Chondrocyte (in vitro differentiated cells): ENCODE measurements around the gene PREP. TPM values are rescaled to one million over a fixed set of nuclear protein-coding genes. Genes with fewer than 3 reads are reported as not detected.
"Not testable (repeated sequence)": the region's sequence is repeated elsewhere in the genome, so short reads cannot be mapped to it uniquely, and the experiment has no call there.

Experiments used
- DNase-seq: peaks from one replicate; pipeline ENCODE4 v3.0.0; 2021; ENCODE audit warnings: mixed read lengths, low spot score
- H3K27ac Mint-ChIP-seq: one replicate; pipeline ENCODE4 v1.8.0; 2021; ENCODE audit warnings: mild to moderate bottlenecking, moderate library complexity, mixed read lengths; ENCODE audit not compliant: unreplicated experiment
- H3K27me3 Mint-ChIP-seq: 2 replicates; pipeline ENCODE4 v1.8.0; 2021; ENCODE audit warnings: low read depth, mixed read lengths
- H3K36me3 Mint-ChIP-seq: 2 replicates; pipeline ENCODE4 v1.8.0; 2021; ENCODE audit warnings: low read depth, mixed read lengths
- H3K4me1 Mint-ChIP-seq: 2 replicates; pipeline ENCODE4 v1.8.0; 2021; ENCODE audit warnings: low read depth, mild to moderate bottlenecking, mixed read lengths
- H3K4me3 Mint-ChIP-seq: one replicate; pipeline ENCODE4 v1.8.0; 2021; ENCODE audit warnings: mild to moderate bottlenecking, moderate library complexity, mixed read lengths; ENCODE audit not compliant: unreplicated experiment
- H3K9me3 Mint-ChIP-seq: 2 replicates; pipeline ENCODE4 v1.8.0; 2021; ENCODE audit warnings: low read depth, mixed read lengths
- total RNA-seq: library from RNA; stranded (reverse); gene quantifications from 3 replicates; pipeline ENCODE4 v1.2.1, GENCODE V29; 2021
- TF ChIP-seq, protein P1 (sequence below): fragments of 200-600 bp; sonication (generic); IDR thresholded peaks from 2 replicates; pipeline ENCODE4 v1.5.0; 2021; ENCODE audit warnings: antibody characterized with exemption, mild to moderate bottlenecking, moderate library complexity

The PREP gene
- total RNA-seq, 1 donor from 2014 or later, result 32.9 TPM

DNA sequence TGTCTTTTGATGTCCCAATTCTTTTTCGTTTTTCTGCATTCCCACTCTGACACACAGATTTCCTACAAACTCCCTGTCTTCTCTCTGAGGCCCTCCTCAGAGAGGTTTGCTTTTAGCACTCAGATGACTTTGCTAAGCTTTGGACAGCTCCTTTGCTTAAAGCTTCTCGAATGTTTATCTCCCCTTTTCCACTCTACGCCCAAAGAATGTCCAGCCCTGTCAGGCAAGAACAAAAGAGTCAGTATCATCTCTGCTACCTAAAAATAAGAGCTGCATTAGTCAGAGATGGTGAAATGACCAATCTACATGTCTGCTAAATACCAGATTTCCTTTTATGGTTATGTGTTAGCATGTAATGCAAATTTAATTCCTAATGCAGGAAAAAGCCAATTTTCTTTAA lies 56.8 kb downstream of the PREP start:
- Mint-ChIP-seq H3K27ac (peak overlapping the region; percentile 67), H3K4me1 (peaks cover 5% of the 10 kb centered on the region), H3K4me3 (no peak overlapping the region), H3K36me3 (peaks cover 11% of the 10 kb centered on the region), H3K27me3 (no peaks in the 10 kb centered on the region), H3K9me3 (no peaks in the 10 kb centered on the region)
- TF ChIP-seq, protein P1, sequence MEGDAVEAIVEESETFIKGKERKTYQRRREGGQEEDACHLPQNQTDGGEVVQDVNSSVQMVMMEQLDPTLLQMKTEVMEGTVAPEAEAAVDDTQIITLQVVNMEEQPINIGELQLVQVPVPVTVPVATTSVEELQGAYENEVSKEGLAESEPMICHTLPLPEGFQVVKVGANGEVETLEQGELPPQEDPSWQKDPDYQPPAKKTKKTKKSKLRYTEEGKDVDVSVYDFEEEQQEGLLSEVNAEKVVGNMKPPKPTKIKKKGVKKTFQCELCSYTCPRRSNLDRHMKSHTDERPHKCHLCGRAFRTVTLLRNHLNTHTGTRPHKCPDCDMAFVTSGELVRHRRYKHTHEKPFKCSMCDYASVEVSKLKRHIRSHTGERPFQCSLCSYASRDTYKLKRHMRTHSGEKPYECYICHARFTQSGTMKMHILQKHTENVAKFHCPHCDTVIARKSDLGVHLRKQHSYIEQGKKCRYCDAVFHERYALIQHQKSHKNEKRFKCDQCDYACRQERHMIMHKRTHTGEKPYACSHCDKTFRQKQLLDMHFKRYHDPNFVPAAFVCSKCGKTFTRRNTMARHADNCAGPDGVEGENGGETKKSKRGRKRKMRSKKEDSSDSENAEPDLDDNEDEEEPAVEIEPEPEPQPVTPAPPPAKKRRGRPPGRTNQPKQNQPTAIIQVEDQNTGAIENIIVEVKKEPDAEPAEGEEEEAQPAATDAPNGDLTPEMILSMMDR, result peak; percentile 8
- no peak for DNase-seq

- H3K4me1 Mint-ChIP-seq, result peaks cover 6% of the 10 kb centered on the region
- H3K4me3 Mint-ChIP-seq, result no peak overlapping the region
- DNase-seq, result no peak
- no peaks in the 10 kb centered on the region for H3K9me3 Mint-ChIP-seq
- H3K36me3 Mint-ChIP-seq, result peaks cover 11% of the 10 kb centered on the region
- H3K27me3 Mint-ChIP-seq, result no peaks in the 10 kb centered on the region
- no peak overlapping the region for H3K27ac Mint-ChIP-seq
- TF ChIP-seq, protein P1, result no peak
Measured at GRCh38 chr6:105345506-105345905, 57.4 kb downstream of the PREP start.

DNA sequence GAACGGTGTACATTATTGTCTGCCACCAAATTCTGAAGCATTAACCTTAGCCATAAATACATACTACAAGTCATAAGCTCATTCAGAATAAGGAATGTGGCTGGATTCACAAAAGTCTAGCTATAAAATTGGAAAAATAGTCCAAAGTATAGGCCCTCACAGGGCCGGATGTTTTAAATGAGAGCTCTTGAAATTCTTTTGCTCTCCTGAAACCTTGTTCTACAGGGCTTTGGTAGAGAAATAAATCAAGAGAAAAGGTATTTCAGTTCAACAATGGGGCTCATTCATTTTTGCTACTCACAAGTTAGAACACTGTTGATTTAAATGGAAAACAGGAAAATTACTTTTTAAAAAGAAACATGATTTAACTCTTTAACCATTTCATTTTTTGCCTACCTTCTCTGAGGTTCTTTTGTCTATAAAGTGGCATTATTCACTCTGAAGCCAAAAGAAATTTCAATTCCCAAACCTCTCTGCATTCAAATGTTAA lies 58.0 kb downstream of the PREP start:
- H3K27me3 Mint-ChIP-seq, result no peaks in the 10 kb centered on the region
- no peak overlapping the region for H3K4me3 Mint-ChIP-seq
- H3K36me3 Mint-ChIP-seq, result peaks cover 11% of the 10 kb centered on the region
- no peaks in the 10 kb centered on the region for H3K9me3 Mint-ChIP-seq
- peaks cover 9% of the 10 kb centered on the region for H3K4me1 Mint-ChIP-seq
- DNase-seq, result no peak
- TF ChIP-seq, protein P1, result no peak
- H3K27ac Mint-ChIP-seq, result no peak overlapping the region

DNA sequence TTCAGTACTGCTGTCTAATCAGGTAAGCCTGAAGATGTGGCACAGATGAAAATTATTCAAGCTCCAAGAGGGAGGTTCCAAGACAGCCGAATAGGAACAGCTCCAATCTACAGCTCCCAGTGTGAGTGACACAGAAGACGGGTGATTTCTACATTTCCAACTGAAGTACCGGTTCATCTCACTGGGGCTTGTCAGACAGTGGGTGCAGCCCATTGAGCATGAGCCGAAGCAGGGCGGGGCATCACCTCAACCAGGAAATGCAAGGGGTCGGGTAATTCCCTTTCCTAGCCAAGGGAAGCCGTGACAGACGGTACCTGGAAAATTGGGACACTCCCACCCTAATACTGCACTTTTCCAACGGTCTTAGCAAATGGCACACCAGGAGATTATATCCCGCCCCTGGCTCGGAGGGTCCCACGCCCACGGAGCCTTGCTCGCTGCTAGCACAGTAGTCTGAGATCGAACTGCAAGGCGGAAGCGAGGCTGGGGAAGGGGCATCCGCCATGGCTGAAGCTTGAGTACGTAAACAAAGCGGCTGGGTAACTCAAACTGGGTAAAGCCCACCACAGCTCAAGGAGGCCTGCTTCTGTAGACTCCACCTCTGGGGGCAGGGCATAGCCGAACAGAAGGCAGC lies 64.4 kb downstream of the PREP start:
- not testable (repeated sequence) for H3K27me3 Mint-ChIP-seq, H3K27ac Mint-ChIP-seq, H3K4me3 Mint-ChIP-seq

GRCh38 chr6:105336986-105337385 lies 65.9 kb downstream of the PREP start:
- Mint-ChIP-seq H3K27me3 (no peaks in the 10 kb centered on the region), H3K9me3 (no peaks in the 10 kb centered on the region), H3K27ac (no peak overlapping the region), H3K36me3 (peaks cover 11% of the 10 kb centered on the region), H3K4me3 (no peak overlapping the region), H3K4me1 (peaks cover 9% of the 10 kb centered on the region)
- DNase-seq, result no peak
- TF ChIP-seq, protein P1, result no peak

More for the DNA sequence above, 64.4 kb downstream of the PREP start:
- not testable (repeated sequence) for DNase-seq, H3K4me1 Mint-ChIP-seq, H3K9me3 Mint-ChIP-seq
- H3K36me3 Mint-ChIP-seq, result peaks cover 14% of the 10 kb centered on the region

GRCh38 chr6:105332576-105332975 lies 70.3 kb downstream of the PREP start:
- TF ChIP-seq, protein P1, result no peak
- H3K4me3 Mint-ChIP-seq, result no peak overlapping the region
- H3K9me3 Mint-ChIP-seq, result no peaks in the 10 kb centered on the region
- peaks cover 7% of the 10 kb centered on the region for H3K4me1 Mint-ChIP-seq
- H3K27me3 Mint-ChIP-seq, result no peaks in the 10 kb centered on the region
- H3K36me3 Mint-ChIP-seq, result peaks cover 14% of the 10 kb centered on the region
- H3K27ac Mint-ChIP-seq, result no peak overlapping the region
- DNase-seq, result no peak
